GM21717 (cell line): ENCODE data around the gene REV3L.
A peak's percentile ranks its signal among the peaks of the same experiment; 100 is the strongest.
"Not testable (repeated sequence)": the region's sequence is repeated elsewhere in the genome, so short reads cannot be mapped to it uniquely, and the experiment has no call there.

ENCODE experiments used
- ATAC-seq: cut with Tn5 transposase; IDR thresholded peaks from one replicate; pipeline ENCODE4 v1.9.1; 2021; ENCODE audit warnings: mild to moderate bottlenecking, moderate library complexity; ENCODE audit not compliant: unreplicated experiment

REV3L gene

DNA sequence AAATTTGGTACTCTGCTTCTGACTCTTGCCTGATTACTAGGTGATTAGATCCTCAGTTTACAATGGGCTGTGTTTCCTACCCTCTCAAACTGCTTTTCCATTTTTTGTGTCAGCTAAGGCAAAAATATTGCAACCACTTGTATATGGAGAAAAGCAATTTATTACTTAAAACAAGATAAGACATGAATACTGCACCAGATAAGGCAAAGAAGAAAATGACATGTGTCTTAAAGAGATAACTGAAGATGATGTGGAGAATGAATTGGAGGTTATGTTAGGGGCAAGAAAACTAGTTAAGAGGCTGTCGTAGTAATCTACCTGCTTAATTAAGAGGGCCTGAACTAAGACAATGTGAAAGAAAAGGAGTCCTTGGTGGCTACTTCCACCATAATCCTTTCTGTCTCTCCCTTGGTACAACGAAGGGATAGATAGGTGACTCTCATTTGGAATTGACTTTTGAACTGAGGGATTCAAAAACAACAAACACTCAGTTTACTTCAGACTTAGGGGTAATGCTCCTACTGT lies 16.3 kb upstream of the REV3L start:
- no peak for ATAC-seq

DNA sequence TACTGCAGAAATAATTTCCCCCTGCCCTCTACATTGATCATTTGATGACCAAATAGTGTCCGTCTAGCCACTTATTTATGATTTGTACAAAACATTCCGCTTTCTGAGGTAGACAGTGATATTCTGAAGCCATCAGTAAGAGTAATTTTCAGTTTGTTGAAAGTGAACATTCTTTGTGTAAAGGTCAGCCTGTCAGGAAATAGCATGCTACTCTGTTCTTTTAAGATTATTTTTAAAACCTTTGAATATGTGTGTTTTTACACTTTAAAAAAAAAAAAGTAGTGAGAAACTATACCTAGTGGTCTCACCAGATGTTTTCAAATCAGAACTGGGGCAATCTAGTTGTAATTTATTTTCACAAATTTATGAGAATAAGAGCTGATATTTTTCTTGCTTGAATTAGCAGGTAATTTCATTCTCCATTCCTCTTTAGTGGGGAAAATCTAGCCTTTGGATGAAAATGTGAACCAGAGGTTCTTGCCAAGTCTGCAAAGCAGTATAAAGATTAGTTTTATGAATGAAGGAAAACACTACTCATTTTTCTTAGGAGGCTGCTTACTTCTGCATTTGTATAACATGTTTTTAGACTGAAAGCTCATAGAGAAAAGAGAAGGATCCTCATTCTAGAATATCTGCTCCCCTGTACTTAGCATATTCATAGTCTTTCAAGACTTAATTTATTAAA lies 12.1 kb upstream of the REV3L start:
- ATAC-seq: no peak

DNA sequence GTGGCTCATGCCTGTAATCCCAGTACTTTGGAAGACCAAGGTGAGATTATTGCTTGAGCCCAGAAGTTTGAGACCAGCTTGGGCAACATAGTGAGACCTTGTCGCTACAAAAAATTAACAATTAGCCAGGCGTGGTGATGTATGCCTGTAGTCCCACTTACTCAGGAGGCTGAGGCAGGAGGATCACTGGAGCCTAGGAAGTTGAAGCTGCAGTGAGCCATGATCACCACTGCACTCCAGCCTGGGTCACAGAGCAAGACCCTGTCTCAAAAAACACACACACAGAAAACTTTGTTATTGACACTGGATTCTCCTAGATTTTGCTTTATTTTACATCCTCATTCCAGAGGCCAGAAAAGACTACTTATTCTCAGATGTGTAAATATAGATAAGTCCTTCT lies 9.5 kb upstream of the REV3L start:
- ATAC-seq: no peak

DNA sequence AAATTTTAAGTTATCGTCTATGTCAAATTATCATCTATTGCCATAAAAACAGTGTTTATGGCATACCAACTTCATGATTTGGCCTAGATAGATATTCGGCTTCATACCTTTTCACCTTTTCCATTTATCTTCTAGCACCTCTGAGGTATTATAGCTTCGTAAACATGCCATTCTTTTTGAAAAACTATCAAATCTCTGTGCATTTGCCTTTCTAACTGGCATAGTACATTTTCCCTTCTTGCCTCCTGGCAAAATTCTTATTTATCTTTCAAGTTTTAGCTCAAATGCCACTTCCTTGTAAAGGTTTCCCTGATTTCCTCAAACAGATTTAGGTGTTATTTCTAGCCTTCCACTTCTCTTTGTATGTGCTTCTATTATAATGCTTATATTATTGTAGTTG lies 7.0 kb upstream of the REV3L start:
- ATAC-seq: no peak

DNA sequence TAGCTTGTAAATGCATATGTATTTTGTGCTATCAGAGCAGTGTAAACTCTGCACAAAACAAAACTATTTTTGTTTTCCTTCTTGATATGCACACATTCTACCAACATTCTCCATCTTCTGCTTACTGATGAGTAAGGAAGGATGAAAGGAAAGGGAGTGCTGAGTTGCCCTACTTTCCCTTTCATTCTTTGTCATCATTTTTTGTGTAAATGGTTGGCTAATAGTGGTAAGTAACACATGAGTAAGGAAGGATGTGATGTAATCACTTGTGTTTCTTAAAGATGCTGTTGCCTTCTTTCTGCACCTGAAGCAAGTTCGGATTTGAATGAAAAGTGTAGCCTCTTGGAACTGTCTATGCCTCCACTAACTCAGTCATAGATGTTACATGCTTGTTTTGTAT lies 4.6 kb upstream of the REV3L start:
- ATAC-seq: peak; percentile 29

DNA sequence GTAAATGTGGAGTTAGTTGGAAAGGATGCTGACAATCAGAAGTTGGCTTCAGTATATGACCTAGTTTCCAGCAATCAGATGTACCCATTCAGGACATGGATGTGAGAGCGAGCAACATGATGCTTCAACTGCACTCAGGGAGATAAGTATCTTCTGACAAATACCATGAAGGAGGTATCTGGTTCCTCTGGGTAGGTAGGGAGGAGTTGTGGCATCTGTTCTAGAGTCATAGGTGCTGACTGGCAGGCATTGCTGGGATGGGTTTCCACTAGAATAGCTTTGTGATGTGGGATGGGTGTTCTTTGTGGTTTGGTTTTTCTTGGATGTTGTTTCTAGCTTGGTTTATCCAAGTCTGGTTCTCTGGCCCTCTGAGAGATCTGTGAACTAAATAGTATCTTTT lies 3.9 kb upstream of the REV3L start:
- ATAC-seq: no peak

DNA sequence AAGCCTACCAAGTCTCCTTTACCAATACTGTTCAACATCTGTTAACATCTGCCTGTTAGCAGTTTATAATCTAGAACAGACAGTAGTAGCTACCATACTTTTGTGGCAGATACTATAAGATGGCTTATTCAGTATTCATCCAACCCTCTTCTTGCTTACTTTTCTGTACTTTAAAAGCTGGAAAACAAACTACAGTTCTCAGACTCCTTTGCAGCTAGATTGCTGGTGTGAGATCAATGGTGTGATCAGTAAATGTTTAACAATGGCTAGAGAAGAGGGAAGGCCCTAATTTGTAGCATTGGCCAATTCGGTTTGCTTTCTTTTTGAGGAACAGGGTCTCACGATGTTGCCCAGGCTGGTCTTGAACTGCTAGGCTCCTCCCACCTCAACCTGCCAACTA lies 3.5 kb upstream of the REV3L start:
- no peak for ATAC-seq

DNA sequence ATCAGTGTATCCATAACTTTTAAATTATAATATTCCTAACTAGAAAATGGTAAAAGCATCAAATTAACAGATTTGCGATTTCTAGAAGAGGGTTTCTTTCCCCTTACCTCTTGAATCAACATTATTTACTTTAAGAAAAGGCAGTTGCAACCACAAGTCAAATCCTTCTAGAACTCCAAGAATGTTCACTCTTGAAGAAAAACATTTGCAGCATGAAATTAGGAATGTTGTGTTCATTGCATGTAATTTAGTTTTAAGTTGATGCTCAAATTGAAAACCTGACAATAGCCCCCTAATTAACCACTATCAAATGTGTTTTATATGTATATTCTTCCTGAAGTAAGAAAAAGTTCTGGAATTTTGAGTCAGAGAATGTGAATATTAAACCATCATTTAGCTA lies 2.3 kb upstream of the REV3L start:
- ATAC-seq: no peak

DNA sequence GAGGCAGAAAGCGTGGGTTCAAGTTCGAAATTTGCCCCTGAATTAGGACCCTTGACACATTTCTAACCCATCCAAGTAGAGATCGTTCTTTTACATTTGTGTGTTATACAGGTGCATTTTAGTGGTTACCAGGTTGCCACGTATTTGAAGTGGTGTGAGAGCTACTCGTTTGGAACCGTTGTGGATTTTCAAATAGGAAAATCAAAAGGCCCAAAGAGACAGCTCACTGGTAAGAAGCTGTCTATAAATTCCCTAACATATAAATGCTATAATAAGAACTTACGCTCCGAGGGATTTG lies 1.6 kb upstream of the REV3L start:
- ATAC-seq: no peak

DNA sequence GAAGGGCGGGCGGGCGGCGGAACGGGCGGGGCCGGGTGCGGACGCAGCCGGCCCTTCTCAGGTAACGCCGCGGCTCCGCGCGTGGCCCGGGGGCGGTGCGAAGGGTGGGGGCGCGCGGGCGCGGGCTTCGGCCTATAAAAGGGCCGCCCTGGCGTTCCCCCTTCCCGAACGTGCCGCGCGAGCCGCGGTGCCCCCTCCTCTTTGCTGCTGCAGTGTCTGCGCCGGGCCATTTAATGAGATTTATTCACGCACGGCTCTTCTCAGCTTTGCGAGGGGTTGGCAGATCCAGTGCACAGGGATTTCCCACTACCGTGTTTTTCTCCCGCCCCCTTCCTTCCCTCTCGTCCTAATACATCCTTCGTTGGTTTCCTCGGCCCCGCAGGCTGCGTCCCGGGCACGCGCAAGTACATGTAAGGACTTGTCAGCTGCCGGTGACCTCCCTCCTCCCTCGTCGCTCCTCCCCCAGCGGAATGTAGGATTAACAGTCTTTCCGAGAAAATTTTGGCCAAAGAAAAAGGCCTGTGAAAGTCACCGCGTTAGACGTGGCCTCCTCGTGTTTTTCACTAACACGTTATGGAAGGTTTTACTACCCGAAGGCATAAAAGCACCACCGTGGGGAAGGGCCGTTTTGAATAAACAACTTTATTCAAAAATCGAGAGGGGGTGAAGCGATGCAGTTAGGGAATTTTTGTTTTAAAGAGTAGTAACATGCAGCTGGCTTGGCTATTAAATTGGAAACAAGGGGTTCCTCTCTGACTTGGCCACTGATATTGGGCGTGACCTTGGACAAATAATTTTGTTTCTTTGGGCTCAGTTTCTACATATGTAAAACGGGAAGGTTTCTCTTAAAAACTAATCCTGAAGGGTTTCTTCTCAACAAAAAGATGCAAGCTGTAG lies 966 bp upstream of the REV3L start:
- ATAC-seq: peak; percentile 46

DNA sequence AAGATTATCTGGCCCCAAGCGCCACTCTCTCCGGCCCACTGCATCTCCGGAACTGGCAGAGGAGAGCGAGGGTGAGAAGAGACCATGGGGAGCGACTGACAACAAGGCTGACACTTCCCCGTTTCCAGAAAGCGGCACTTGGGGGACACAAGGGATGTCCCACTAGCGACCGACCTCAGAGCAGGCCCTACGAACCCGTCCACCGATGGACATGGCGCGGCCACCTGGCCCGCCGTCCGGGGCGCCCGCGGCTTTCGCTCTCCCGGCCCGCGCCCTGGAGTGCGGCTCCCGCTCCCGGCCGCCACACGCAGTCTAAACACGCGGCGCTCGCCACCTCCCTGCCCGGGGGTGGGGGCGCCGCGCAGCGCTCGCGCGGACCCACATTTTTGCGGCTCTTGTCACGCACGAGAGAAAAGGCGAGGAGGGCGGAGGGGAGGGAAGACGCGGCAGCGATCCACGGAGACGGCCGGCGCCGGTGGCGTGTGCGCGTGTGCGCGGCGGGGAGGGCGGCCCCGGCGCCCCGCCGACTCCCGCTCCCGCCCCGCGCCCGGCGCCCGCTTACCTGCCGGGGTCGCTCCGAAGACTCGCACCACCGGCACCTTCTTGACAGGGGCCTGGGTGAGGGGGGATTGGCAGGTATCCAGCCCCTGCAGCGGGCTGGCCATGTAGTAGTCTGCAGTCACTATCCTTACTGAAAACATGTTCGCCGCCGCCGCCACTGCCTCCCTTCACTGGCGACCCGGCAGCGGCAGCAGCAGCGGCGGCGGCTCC lies 645 bp downstream of the REV3L start:
- peak; percentile 25 for ATAC-seq

DNA sequence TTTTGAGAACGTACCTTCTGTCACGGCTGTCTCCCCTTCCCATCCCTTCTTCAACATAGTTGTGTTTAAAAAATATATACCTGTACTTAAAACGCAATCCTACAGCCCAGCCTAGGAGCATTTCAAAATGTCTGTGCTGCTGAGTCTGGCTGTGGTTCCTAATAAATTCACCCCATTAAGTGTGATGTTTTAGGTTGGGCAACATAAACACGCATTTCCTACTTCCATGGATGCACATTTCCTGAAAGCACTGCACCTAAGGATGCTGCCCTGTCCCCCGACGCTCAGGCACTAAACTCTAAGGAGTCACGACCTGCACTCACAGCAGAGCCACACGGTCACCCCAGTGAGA lies 1.2 kb downstream of the REV3L start:
- ATAC-seq: no peak

DNA sequence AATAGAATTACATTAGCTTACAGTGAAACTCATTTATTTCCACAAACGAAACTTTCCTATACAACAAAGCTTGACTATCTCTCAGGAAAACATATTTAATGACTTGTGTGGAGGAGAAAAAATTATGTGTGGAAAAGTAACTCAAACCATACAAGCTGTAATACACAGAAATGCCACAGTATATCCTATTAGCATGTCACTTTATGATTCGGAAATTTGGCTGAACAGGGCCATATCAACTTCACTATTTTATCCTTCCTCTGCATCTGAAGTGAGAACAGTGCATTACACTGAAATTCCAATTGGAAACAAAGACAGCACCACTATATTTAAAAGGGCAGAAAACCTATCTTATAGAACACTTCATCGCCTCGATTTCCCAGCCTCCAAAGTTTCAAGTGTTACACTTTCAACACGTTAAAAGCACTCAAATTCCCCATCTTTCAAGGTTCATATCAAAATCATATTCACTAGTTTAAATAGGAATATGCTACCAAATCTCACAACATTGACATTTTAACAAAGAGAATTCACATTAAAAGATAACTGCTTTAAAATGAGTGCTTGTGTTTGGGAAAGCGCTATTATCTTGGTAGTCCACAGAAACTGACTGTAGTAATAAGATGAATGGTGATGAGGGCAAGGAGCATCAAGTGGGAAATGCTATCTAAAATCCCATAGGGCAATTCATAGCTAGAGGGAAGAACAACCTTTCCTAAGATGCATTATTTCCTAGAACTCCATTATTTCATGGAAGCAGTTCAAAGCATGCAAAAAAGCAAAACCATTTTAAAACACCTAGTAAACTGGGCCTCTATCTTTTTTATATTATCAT lies 1.8 kb downstream of the REV3L start:
- no peak for ATAC-seq

DNA sequence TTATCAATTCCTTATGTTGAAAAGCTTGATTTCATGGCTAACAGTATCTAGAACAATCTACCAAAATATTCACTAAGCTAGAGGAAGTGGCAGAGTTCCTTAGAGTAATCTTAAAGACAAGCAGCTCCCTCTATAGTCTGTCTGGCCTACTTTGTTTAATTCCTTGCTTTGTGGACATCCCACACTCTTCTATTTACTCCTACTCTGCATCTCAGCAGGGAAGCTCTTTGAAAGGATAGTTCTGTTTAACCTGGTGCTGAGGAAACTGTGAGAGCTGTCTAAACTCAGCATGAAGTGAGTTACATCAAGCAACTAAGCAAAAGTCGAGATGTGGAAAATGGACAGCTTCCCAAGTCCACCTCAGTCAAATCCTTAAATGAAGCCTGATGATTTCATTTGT lies 4.3 kb downstream of the REV3L start:
- ATAC-seq: no peak

DNA sequence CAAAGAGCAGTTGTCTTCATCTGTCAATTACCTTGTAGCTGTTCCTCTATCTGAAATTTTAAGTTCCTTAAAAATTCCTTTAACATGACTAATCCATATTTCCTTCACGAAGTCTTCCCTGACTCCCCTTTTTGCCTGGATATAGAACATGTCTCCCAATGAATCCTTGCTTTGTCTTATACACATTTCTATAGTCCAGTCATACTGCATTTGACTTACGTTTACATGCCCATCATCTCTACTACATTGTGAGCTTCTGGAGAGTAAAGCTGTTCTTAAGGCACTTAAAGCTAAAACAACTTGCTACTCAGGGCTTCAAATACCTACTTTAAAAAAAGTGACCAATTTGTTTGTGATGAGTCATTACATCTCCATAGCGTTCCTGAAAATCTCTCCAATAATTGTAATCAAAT lies 4.9 kb downstream of the REV3L start:
- no peak for ATAC-seq

DNA sequence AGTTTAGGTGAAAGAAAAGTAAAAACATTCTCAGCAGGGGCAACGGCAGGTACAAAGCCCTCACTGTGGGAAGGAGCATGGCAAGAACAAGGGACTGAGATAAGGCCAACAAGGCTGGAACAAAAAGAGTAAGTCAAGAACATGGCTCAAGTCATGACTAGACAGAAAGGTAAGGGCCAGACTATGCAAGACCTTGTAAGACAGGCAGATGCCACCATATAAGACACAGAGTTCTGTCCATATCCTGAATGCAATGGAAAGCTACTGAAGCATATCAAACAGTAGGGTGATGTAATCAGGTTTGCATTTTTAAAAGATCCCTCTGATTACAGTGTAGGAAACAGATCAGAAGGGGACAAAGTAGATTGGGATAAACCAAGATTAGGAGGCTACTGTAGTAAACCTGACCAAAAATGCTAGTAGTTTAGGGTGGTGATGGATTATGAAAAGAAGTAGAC lies 5.5 kb downstream of the REV3L start:
- no peak for ATAC-seq

DNA sequence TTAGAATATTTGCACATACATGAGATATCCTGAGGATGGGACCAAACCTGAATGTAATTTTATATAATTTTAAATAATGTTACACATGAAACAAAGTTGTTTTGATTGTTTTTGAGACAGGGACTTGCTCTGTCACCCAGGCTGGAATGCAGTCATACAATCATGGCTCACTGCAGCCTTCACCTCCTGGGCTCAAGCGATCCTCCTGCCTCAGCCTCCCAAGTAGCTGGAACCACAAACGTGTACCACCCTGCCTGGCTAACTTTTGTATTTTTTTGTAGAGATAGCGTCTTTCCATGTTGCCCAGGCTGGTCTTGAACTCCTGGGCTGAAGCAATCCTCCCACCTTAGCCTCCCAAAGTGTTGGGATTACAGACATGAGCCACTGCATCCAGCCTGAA lies 7.0 kb downstream of the REV3L start:
- not testable (repeated sequence) for ATAC-seq

DNA sequence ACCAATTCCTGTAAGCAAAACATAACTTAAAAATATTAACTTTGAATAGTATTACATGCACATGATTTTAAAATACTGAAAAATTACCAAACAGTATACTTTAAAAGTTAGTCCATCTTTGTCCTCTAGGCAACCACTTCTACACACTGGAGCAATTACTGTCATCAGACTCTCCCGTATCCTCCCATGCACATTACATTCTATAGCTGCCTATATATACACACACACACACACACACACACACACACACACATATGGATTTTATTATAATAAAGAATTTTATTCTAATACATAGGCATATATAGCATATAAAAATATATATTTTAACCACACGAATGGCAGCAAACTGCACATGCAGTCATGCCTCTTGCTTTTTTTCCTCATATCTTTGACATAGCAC lies 8.2 kb downstream of the REV3L start:
- ATAC-seq: no peak

DNA sequence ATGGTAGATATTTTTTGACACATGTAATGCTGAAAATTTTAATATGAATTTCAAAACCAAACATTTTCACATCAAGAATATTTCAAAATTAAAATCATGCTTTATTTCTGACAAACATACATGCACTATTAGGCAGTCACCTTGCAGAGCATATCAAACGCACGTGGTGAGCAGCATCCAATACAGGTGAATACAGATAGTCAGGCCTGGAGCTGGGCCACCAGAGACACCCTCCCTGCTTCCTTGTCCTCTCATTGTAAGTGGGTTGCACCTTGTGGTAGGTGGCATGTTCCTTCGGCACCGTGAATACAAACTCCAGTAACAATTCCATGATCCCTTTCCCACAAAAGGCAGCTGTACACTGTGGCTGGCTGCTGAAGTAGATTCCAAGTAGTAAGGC lies 8.9 kb downstream of the REV3L start:
- no peak for ATAC-seq

DNA sequence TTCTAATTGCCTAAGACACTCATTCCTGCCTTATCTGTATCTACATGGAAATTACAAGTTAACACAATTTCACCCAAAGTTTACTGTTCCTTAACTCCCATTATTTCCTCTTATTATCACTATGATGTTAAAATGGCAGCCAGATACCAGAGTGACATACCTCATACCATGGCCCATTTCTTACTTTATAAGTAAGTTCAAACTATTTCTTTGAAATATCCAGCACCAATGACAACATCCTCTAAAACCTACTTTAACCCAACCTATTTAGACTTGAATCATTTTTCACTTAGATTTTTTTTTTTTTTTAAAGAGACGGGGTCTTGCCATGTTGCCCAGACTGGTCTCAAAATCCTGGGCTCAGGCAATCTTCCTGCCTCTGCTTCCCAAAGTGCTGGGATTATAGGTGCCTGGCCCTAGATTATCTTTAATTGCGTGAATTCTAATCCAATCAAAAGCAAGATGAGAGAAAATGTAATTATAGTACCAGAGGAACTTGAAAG lies 10.0 kb downstream of the REV3L start:
- ATAC-seq: no peak

DNA sequence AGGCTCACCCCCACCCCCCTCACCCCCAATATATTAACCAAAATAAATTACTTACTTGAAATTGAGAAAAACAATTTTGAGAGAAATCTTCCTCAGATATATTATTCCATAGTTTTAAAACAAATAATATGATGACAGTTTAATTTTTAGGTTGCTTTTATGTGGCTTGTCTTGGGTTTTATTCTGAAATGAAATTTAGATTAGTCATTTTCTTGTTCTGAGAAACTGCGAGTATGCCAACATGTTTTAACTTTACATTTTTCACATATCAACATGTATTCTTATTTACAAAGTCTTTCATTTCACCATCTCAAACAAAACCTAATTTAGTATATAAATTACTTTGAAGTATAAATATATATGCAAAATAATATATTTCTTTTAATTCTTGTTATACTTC lies 11.1 kb downstream of the REV3L start:
- ATAC-seq: no peak
